BLaER1 treated with 17β-estradiol and CSF1 and Interleukin-3, amounts not matched to agents 10 nM and 100 nM (cell line): ENCODE measurements around the gene MVK.

Experiments
- H3K27ac ChIP-seq, 11 experiments: shearing (Covaris generic); formaldehyde crosslinking; 2 replicates each; pipeline ENCODE4 v1.8.1; 2022
- H3K27me3 ChIP-seq, 11 experiments: shearing (Covaris generic); formaldehyde crosslinking; 2 replicates each; pipeline ENCODE4 v1.8.1; 2022
- H3K36me3 ChIP-seq, 11 experiments: shearing (Covaris generic); formaldehyde crosslinking; 2 replicates each; pipeline ENCODE4 v1.8.1; 2022
- H3K4me1 ChIP-seq, 10 experiments: shearing (Covaris generic); formaldehyde crosslinking; 2 replicates each; pipeline ENCODE4 v1.8.1; 2022
- H3K4me2 ChIP-seq, 11 experiments: shearing (Covaris generic); formaldehyde crosslinking; 2 replicates each; pipeline ENCODE4 v1.8.1; 2022
- H3K4me3 ChIP-seq, 10 experiments: shearing (Covaris generic); formaldehyde crosslinking; 2 replicates each; pipeline ENCODE4 v1.8.1; 2022
- H3K9ac ChIP-seq, 11 experiments: shearing (Covaris generic); formaldehyde crosslinking; 2 replicates each; pipeline ENCODE4 v1.8.1; 2022
- H3K9me3 ChIP-seq, 11 experiments: shearing (Covaris generic); formaldehyde crosslinking; replicated peaks in 1 of 11; 2 replicates each; pipeline ENCODE4 v1.8.1; 2022
- H4K20me1 ChIP-seq, 11 experiments: shearing (Covaris generic); formaldehyde crosslinking; 2 replicates each; pipeline ENCODE4 v1.8.1; 2022
- Cebpa-rat ChIP-seq, 11 experiments: shearing (Covaris generic); IDR thresholded peaks; 2 replicates each; pipeline ENCODE4 v1.8.1; 2022

The MVK gene

GRCh38 chr12:109559200-109559505 is 14.4 kb upstream of the MVK start:
- Histone ChIP-seq H3K4me3 (no peak overlapping the region), H3K27me3 (no peaks in the 10 kb centered on the region), H3K9ac (no peak overlapping the region), H3K36me3 (peaks cover 0 to 59% (median 18%) of the 10 kb centered on the region in 11 experiments; a peak in 21 of 22 replicates), H4K20me1 (peaks cover 0 to 15% (median 0%) of the 10 kb centered on the region in 11 experiments; a peak in 3 of 22 replicates), H3K4me1 (peaks cover 12 to 33% (median 30%) of the 10 kb centered on the region in 10 experiments), H3K9me3 (peaks cover 0 to 16% (median 10%) of the 10 kb centered on the region in 11 experiments; a peak in 16 of 22 replicates), H3K27ac (no peak overlapping the region), H3K4me2 (no peak overlapping the region)
- TF ChIP-seq Cebpa-rat (IDR thresholded peaks at IDR 0.05) = no peak

DNA sequence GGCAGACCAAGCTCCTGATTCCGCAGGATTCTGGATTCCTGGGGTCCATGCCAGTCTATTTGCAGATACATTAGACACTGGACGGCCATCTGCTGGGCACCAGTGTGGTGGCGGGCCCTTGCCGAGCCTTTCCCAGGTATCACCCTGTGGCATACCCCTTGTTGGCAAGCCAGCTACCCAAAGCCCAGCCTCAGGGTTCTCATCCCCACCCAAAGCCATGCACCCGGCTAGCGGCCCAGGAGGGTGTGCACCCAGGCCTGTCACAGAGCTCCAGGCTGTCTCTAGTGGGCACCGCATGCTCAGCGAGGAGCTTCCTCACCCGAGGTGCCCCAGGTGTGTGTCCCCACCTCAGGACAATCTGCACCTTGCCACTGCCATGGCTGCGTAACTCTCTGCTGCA is 14.0 kb upstream of the MVK start:
- no peak overlapping the region for H3K4me3 ChIP-seq
- peaks cover 0 to 13% (median 0%) of the 10 kb centered on the region in 11 experiments; a peak in 4 of 22 replicates for H4K20me1 ChIP-seq
- no peak overlapping the region for H3K9ac ChIP-seq
- peaks cover 0 to 63% (median 22%) of the 10 kb centered on the region in 11 experiments; a peak in 21 of 22 replicates for H3K36me3 ChIP-seq
- H3K27ac ChIP-seq = no peak overlapping the region
- H3K9me3 ChIP-seq = peaks cover 0 to 16% (median 10%) of the 10 kb centered on the region in 11 experiments; a peak in 16 of 22 replicates
- H3K27me3 ChIP-seq = no peaks in the 10 kb centered on the region
- no peak for TF ChIP-seq Cebpa-rat (IDR thresholded peaks at IDR 0.05)
- peaks cover 14 to 38% (median 34%) of the 10 kb centered on the region in 10 experiments for H3K4me1 ChIP-seq
- H3K4me2 ChIP-seq = no peak overlapping the region

- Histone ChIP-seq H4K20me1 (peaks cover 0 to 19% (median 0%) of the 10 kb centered on the region in 11 experiments; a peak in 5 of 22 replicates), H3K4me3 (no peak overlapping the region), H3K27me3 (no peaks in the 10 kb centered on the region), H3K27ac (no peak overlapping the region), H3K4me2 (no peak overlapping the region), H3K4me1 (peaks cover 14 to 41% (median 35%) of the 10 kb centered on the region in 10 experiments), H3K9ac (no peak overlapping the region), H3K9me3 (peaks cover 0 to 16% (median 10%) of the 10 kb centered on the region in 11 experiments; a peak in 16 of 22 replicates), H3K36me3 (peaks cover 0 to 78% (median 33%) of the 10 kb centered on the region in 11 experiments; a peak in 21 of 22 replicates)
- no peak for TF ChIP-seq Cebpa-rat (IDR thresholded peaks at IDR 0.05)
Observed at GRCh38 chr12:109560867-109561710, 12.5 kb upstream of the MVK start.

- H3K27me3 ChIP-seq = no peaks in the 10 kb centered on the region
- H3K9me3 ChIP-seq = peaks cover 0 to 16% (median 10%) of the 10 kb centered on the region in 11 experiments; a peak in 16 of 22 replicates
- H3K9ac ChIP-seq = no peak overlapping the region
- no peak overlapping the region for H3K4me2 ChIP-seq
- no peak overlapping the region for H3K27ac ChIP-seq
- no peak for TF ChIP-seq Cebpa-rat (IDR thresholded peaks at IDR 0.05)
- peaks cover 0 to 25% (median 0%) of the 10 kb centered on the region in 11 experiments; a peak in 5 of 22 replicates for H4K20me1 ChIP-seq
- no peak overlapping the region for H3K4me3 ChIP-seq
- H3K4me1 ChIP-seq = peaks cover 14 to 41% (median 35%) of the 10 kb centered on the region in 10 experiments
- peaks cover 3 to 83% (median 36%) of the 10 kb centered on the region in 11 experiments; a peak in 21 of 22 replicates for H3K36me3 ChIP-seq
Observed at GRCh38 chr12:109561711-109562030, 11.9 kb upstream of the MVK start.

GRCh38 chr12:109562871-109563270 is 10.7 kb upstream of the MVK start:
- peaks cover 0 to 16% (median 10%) of the 10 kb centered on the region in 11 experiments; a peak in 16 of 22 replicates for H3K9me3 ChIP-seq
- peak overlapping the region in 6 of 11 experiments; percentile 11 to 61 (median 40); a peak in 6 of 22 replicates for H3K9ac ChIP-seq
- TF ChIP-seq Cebpa-rat (IDR thresholded peaks at IDR 0.05) = no peak
- H3K4me1 ChIP-seq = peaks cover 14 to 38% (median 34%) of the 10 kb centered on the region in 10 experiments
- peak overlapping the region; percentile 76 to 97 (median 87) for H3K4me2 ChIP-seq
- H3K4me3 ChIP-seq = no peak overlapping the region
- peak overlapping the region in 8 of 11 experiments; percentile 36 to 57 (median 49); a peak in 10 of 22 replicates for H3K27ac ChIP-seq
- H4K20me1 ChIP-seq = peaks cover 0 to 21% (median 0%) of the 10 kb centered on the region in 11 experiments; a peak in 5 of 22 replicates
- peaks cover 12 to 83% (median 44%) of the 10 kb centered on the region in 11 experiments for H3K36me3 ChIP-seq
- no peaks in the 10 kb centered on the region for H3K27me3 ChIP-seq

DNA sequence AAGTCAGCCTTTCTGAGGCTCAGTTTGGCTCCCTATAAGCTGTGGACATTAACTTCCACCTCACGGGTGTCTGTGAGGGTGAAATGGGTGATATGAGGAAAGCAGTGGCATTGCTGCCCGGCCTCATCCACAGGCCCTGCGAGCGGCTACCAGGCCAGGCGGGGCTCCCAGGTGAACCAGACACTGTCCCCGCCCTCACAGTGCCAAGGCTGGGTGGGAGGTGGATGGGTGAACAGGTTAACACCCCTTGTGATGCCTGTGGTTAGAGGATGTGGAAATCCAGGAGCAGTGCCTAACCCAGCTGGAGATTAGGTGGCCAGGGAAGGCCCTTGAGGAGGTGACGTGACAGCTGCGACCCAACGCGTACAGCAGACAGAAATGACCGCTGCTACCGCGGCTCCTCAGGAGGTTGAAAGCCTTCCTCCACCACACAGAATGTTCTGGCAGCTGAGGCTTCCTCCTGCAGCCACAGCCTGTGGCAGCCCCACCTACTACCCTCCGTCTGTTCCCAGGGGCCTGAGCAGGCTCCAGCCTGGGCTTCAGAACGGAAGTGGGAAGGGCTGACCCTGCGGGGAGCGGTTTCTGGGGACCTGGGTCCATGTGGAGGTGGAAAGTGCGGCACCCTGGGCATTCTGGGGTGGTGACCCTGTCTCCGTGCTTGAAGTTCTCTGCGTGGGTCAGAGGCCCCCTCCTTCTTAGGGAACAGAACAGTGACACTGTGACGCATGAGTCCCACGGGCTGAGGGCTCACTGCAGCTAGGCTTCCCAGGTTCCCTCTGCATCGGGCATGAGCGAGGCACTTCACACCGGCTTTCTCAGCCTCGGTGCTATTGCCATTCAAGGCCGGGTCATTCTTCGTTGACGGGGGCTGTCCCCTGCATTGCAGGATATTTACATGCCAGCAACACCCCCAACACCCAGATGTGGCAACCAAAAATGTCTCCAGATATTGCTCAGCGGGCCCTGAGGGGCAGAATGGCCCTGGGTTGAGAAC is 10.0 kb upstream of the MVK start:
- Histone ChIP-seq H3K4me1 (peaks cover 14 to 31% (median 27%) of the 10 kb centered on the region in 10 experiments), H4K20me1 (peaks cover 0 to 14% (median 0%) of the 10 kb centered on the region in 11 experiments; a peak in 5 of 22 replicates), H3K4me3 (peak overlapping the region in 5 of 10 experiments; percentile 4 to 45 (median 22); a peak in 4 of 20 replicates), H3K36me3 (peaks cover 19 to 83% (median 51%) of the 10 kb centered on the region in 11 experiments), H3K27ac (peak overlapping the region in 10 of 11 experiments; percentile 4 to 57 (median 46); a peak in 17 of 22 replicates), H3K27me3 (no peaks in the 10 kb centered on the region), H3K9ac (peak overlapping the region in 10 of 11 experiments; percentile 5 to 61 (median 30); a peak in 15 of 22 replicates), H3K4me2 (peak overlapping the region; percentile 76 to 97 (median 87)), H3K9me3 (peaks cover 0 to 16% (median 10%) of the 10 kb centered on the region in 11 experiments; a peak in 16 of 22 replicates)
- TF ChIP-seq Cebpa-rat (IDR thresholded peaks at IDR 0.05) = no peak

GRCh38 chr12:109566424-109566823 is 7.2 kb upstream of the MVK start:
- peaks cover 26 to 87% (median 75%) of the 10 kb centered on the region in 11 experiments for H3K36me3 ChIP-seq
- TF ChIP-seq Cebpa-rat (IDR thresholded peaks at IDR 0.05) = no peak

GRCh38 chr12:109567296-109567695 is 6.3 kb upstream of the MVK start:
- H3K9ac ChIP-seq = no peak overlapping the region
- H3K9me3 ChIP-seq = peaks cover 0 to 7% (median 4%) of the 10 kb centered on the region in 11 experiments; a peak in 14 of 22 replicates
- H3K4me1 ChIP-seq = peaks cover 17 to 42% (median 28%) of the 10 kb centered on the region in 10 experiments
- no peak for TF ChIP-seq Cebpa-rat (IDR thresholded peaks at IDR 0.05)
- H3K36me3 ChIP-seq = peaks cover 26 to 84% (median 70%) of the 10 kb centered on the region in 11 experiments
- H3K4me2 ChIP-seq = no peak overlapping the region
- no peaks in the 10 kb centered on the region for H3K27me3 ChIP-seq
- H4K20me1 ChIP-seq = peaks cover 0 to 14% (median 0%) of the 10 kb centered on the region in 11 experiments; a peak in 4 of 22 replicates
- no peak overlapping the region for H3K27ac ChIP-seq
- H3K4me3 ChIP-seq = no peak overlapping the region

More at GRCh38 chr12:109566424-109566823, 7.2 kb upstream of the MVK start:
- Histone ChIP-seq H3K27ac (no peak overlapping the region), H3K4me3 (no peak overlapping the region), H3K4me2 (no peak overlapping the region), H3K27me3 (no peaks in the 10 kb centered on the region), H3K9me3 (peaks cover 0 to 16% (median 10%) of the 10 kb centered on the region in 11 experiments; a peak in 16 of 22 replicates), H3K9ac (no peak overlapping the region), H3K4me1 (peaks cover 14 to 34% (median 26%) of the 10 kb centered on the region in 10 experiments), H4K20me1 (peaks cover 0 to 14% (median 0%) of the 10 kb centered on the region in 11 experiments; a peak in 4 of 22 replicates)
